Peyer's patch (tissue), 4 donors: ENCODE results near the gene TERT. TPM values are rescaled to one million over a fixed set of nuclear protein-coding genes. Genes with fewer than 3 reads are reported as not detected.
"Not testable (repeated sequence)": the region's sequence is repeated elsewhere in the genome, so short reads cannot be mapped to it uniquely, and the experiment has no call there.

Source experiments
- DNase-seq, 3 donors: peaks; one replicate each; pipeline ENCODE4 v3.0.0-alpha.2; 2017 to 2019
- H3K27ac ChIP-seq, 4 donors: fragments of 200-600 bp; sonication (generic); one replicate each; pipeline ENCODE4 v1.5.1; 2016 to 2019
- H3K27me3 ChIP-seq, 2 donors: fragments of 200-600 bp; sonication (generic); one replicate each; pipeline ENCODE4 v1.5.1; 2019
- H3K36me3 ChIP-seq, 3 donors: fragments of 200-600 bp; sonication (generic); one replicate each; pipeline ENCODE4 v1.5.1; 2016 to 2019
- H3K4me1 ChIP-seq, 4 donors: fragments of 200-600 bp; sonication (generic); one replicate each; pipeline ENCODE4 v1.5.1; 2016 to 2019
- H3K4me3 ChIP-seq, 4 donors: fragments of 200-600 bp; sonication (generic); 1 replicate in 3 of 4; 2 replicates in 1 of 4; pipeline ENCODE4 v1.5.1; 2016 to 2019; ENCODE audit warnings: mild to moderate bottlenecking in 1 of 4
- H3K9me3 ChIP-seq, 4 donors: fragments of 200-600 bp; sonication (generic); one replicate each; pipeline ENCODE4 v1.5.1; 2016 to 2019; ENCODE audit warnings: mild to moderate bottlenecking in 1 of 4
- CTCF ChIP-seq, 6 experiments: fragments of 450-650 bp in 4 of 6; fragments of 200-600 bp in 2 of 6; sonication (generic) in 1 of 6; IDR thresholded peaks; one replicate each; pipeline ENCODE4 v1.5.1; 2017 to 2019; ENCODE audit warnings: antibody characterized with exemption in 6 of 6, mild to moderate bottlenecking in 3 of 6, moderate library complexity in 1 of 6
- POLR2A ChIP-seq, 2 donors: fragments of 450-650 bp; IDR thresholded peaks; one replicate each; pipeline ENCODE4 v1.5.1; 2017; ENCODE audit warnings: antibody characterized with exemption in 2 of 2, mild to moderate bottlenecking in 2 of 2, moderate library complexity in 2 of 2
- total RNA-seq, 4 donors: library from RNA; depleted of rRNA; stranded (reverse); fragments of >200 nt; gene quantifications; one replicate each; pipeline ENCODE4 v1.1.0, GENCODE V29; 2016

Gene TERT
- total RNA-seq, 4 donors from 2014 or later: 0.70 to 6.6 (median 1.6) TPM

DNA sequence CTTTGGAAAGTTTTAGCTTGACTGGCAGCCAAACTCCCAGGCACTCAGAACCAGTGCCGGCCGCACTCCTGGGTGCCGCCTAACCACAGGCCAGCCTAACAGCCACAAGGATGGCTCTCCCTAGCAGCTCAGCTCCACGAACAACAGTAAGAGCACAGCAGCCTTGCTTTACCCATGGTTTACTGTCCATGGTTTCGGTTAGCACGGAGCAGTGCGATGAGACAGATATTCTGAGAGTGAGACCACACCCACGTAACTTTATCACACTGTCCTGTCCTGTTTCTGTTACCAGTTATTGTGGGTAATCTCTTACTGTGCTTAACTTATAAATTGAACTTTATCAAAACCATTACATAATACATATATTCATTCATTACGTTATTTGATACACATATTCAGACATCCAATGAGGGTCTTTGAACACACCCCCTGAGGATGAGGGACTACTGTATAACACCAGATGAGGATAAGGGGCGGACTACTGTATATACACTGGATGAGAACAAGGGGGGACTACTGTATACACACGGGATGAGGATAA, 37.7 kb upstream of the TERT start:
- peaks cover 0 to 37% (median 1%) of the 10 kb centered on the region in 4 donors for H3K4me1 ChIP-seq
- TF ChIP-seq POLR2A (IDR thresholded peaks at IDR 0.05) (no peak), CTCF (IDR thresholded peaks at IDR 0.05) (no peak)
- no peak overlapping the region for H3K27ac ChIP-seq
- peak in 1 of 3 donors; percentile 31 for DNase-seq
- no peaks in the 10 kb centered on the region for H3K27me3 ChIP-seq
- no peaks in the 10 kb centered on the region for H3K9me3 ChIP-seq
- no peak overlapping the region for H3K4me3 ChIP-seq
- peaks cover 0 to 84% (median 0%) of the 10 kb centered on the region in 3 donors for H3K36me3 ChIP-seq

DNA sequence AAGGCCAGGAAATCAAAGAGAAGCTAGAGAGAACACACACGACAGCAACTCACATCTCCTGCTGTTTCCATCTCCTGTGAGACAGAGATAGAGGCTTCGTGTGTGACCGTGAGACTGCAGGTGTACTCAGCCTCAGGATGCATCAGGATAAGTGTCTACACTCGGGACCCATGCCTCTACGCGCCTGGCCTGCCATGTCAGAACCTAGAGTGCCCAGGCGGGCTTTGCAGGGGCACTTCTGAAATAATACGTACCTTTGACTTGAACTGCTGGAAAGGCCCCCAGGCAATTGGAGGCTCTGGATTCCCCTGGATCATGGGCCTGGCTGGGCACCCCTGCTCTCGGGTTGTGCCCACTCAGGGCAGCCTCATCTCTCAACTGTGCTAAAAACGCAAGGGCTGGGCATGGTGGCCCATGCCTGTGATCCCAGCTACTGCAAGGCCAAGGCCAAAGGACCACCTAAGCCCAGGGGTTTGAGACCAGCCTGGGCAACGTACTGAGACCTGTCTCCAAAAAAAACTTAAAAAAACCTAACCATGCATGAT, 37.1 kb upstream of the TERT start:
- TF ChIP-seq POLR2A (IDR thresholded peaks at IDR 0.05) (no peak), CTCF (IDR thresholded peaks at IDR 0.05) (no peak)
- no peaks in the 10 kb centered on the region for H3K27me3 ChIP-seq
- H3K4me3 ChIP-seq: no peak overlapping the region
- peaks cover 0 to 34% (median 0%) of the 10 kb centered on the region in 4 donors for H3K4me1 ChIP-seq
- DNase-seq: peak in 1 of 3 donors; percentile 28
- H3K27ac ChIP-seq: peak overlapping the region in 1 of 4 donors; percentile 53
- H3K9me3 ChIP-seq: no peaks in the 10 kb centered on the region
- H3K36me3 ChIP-seq: peaks cover 0 to 78% (median 0%) of the 10 kb centered on the region in 3 donors

DNA sequence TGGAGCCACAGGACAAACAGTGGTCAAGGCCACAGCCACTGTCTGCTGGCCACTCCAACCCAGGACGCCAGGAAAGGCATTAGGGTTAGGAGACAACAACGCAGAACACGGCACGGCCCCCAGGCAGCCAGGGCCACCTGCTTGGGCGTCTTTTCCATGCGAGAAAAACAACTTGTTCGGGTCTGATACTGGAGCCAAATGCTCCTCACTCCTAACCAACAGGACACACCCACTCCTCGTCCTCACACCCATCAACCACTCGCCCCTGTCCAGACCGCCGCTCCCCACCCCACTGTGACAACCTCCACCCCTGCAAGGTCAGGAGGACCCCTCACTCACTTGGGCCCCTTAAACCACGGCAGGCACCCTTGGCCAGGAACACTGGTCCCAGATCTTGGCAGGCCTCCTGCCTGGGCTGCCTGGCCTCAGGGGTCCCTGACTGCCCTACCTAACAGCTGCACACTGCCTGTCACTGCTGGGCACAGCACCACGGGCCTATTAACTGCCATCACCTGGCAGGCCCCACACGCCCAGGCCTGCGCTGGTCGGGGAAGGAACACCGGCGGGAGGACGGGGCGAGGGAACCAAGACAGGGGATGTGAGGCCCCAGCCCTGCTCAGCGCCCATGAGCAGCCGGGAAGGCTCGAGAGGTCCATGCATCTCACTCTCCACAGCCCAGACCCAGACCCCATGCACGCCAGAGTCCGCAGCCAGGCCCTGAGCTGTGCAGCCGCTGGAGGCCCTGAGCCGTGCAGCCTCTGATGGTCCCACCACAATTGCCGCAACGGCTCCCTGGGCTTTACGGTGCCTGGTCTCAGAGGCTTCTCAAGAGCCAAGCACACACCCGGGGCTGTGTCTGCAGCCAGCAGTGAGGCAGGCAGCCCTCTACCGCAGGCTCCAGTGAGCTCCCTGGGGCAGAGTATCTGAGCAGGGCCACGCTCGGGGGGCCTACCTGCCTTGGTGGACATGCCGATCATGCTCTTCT, 36.3 kb upstream of the TERT start:
- H3K27ac ChIP-seq: peak overlapping the region in 3 of 4 donors; percentile 3 to 59 (median 53)
- TF ChIP-seq POLR2A (IDR thresholded peaks at IDR 0.05): no peak
- TF ChIP-seq CTCF (IDR thresholded peaks at IDR 0.05): no peak
- H3K4me3 ChIP-seq: no peak overlapping the region
- H3K36me3 ChIP-seq: peaks cover 0 to 71% (median 0%) of the 10 kb centered on the region in 3 donors
- H3K27me3 ChIP-seq: no peaks in the 10 kb centered on the region
- H3K9me3 ChIP-seq: no peaks in the 10 kb centered on the region
- H3K4me1 ChIP-seq: peaks cover 0 to 26% (median 0%) of the 10 kb centered on the region in 4 donors
- DNase-seq: peak in 2 of 3 donors; percentile 35 to 48

DNA sequence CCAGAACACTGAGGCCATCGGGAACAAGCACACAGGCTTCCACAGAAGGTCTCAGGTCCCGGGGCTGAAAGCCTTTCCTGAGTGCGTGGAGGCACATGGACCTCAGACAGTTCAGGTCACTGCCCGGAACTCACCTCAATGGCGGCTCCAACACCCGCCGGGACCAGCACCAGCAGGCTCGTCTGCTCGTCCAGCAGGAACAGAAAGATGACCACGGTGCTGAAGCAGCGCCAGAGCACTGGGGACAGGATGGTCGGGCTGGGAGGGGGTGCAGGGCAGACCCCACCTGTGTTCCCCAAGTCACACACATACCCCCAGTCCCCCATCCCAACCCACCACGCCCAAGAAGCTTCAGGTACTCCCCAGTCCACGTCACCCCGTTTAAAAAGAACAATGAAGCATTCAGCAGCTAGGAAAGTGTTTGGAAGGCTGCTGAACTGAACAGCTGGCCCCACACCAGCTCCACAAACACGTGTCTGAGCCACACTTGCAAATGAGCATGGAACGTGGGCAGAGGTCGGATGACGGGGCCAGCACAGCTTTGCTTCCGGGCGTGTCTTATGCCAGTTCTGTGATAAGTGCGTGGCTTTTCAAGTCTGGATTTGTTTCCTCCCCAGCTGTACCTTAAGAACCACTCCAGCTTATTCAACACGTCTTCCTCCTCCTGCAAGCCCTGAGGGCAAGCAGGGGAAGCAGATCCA, 35.4 kb upstream of the TERT start:
- Histone ChIP-seq H3K27ac (peak overlapping the region in 3 of 4 donors; percentile 3 to 59 (median 53)), H3K4me3 (no peak overlapping the region), H3K9me3 (no peaks in the 10 kb centered on the region), H3K4me1 (peaks cover 0 to 17% (median 0%) of the 10 kb centered on the region in 4 donors), H3K36me3 (peaks cover 0 to 71% (median 0%) of the 10 kb centered on the region in 3 donors), H3K27me3 (no peaks in the 10 kb centered on the region)
- TF ChIP-seq CTCF (IDR thresholded peaks at IDR 0.05) (no peak), POLR2A (IDR thresholded peaks at IDR 0.05) (no peak)
- DNase-seq: peak in 2 of 3 donors; percentile 78 to 80

- peaks cover 0 to 16% (median 0%) of the 10 kb centered on the region in 4 donors for H3K4me1 ChIP-seq
- no peak overlapping the region for H3K4me3 ChIP-seq
- H3K9me3 ChIP-seq: no peaks in the 10 kb centered on the region
- DNase-seq: peak in 1 of 3 donors; percentile 9
- no peak overlapping the region for H3K27ac ChIP-seq
- no peaks in the 10 kb centered on the region for H3K27me3 ChIP-seq
- no peak for TF ChIP-seq POLR2A (IDR thresholded peaks at IDR 0.05)
- no peak for TF ChIP-seq CTCF (IDR thresholded peaks at IDR 0.05)
- peaks cover 0 to 71% (median 0%) of the 10 kb centered on the region in 3 donors for H3K36me3 ChIP-seq
Measured at GRCh38 chr5:1329111-1329579, 34.3 kb upstream of the TERT start.

- H3K4me3 ChIP-seq, H3K27me3 ChIP-seq, H3K27ac ChIP-seq, H3K9me3 ChIP-seq: not testable (repeated sequence)
- peaks cover 0 to 71% (median 0%) of the 10 kb centered on the region in 3 donors for H3K36me3 ChIP-seq
- DNase-seq: peak in 2 of 3 donors; percentile 27 to 38
- H3K4me1 ChIP-seq: peaks cover 0 to 16% (median 0%) of the 10 kb centered on the region in 4 donors
Measured at GRCh38 chr5:1328237-1329110, 33.6 kb upstream of the TERT start.
